Esophagus squamous epithelium (tissue), 5 donors: Measurements from ENCODE around the gene RDM1. TPM values are rescaled to one million over a fixed set of nuclear protein-coding genes. Genes with fewer than 3 reads are reported as not detected.

Source experiments
- DNase-seq: peaks from one replicate; lab custom pipeline; 2025; lab: John Stamatoyannopoulos, UW
- H3K27ac ChIP-seq, 4 donors: fragments of 200-600 bp; sonication (generic); one replicate each; pipeline ENCODE4 v1.5.1; 2016 to 2019; ENCODE audit warnings: mild to moderate bottlenecking in 1 of 4
- H3K27me3 ChIP-seq, 4 donors: fragments of 200-600 bp; sonication (generic); 1 replicate in 3 of 4; 2 replicates in 1 of 4; pipeline versions ENCODE4 v1.5.1 to v1.6.0; 2017 to 2021; ENCODE audit warnings: antibody characterized with exemption in 1 of 4
- H3K36me3 ChIP-seq, 3 donors: fragments of 200-600 bp; sonication (generic); one replicate each; pipeline ENCODE4 v1.5.1; 2016 to 2019
- H3K4me1 ChIP-seq, 3 donors: fragments of 200-600 bp; sonication (generic); one replicate each; pipeline ENCODE4 v1.5.1; 2017 to 2019
- H3K4me3 ChIP-seq, 4 donors: fragments of 200-600 bp; sonication (generic); 1 replicate in 3 of 4; 2 replicates in 1 of 4; pipeline ENCODE4 v1.5.1; 2016 to 2019; ENCODE audit warnings: mild to moderate bottlenecking in 2 of 4, moderate library complexity in 1 of 4
- H3K9me3 ChIP-seq, 3 donors: fragments of 200-600 bp; sonication (generic); one replicate each; pipeline ENCODE4 v1.5.1; 2016 to 2019
- CTCF ChIP-seq, 6 experiments: fragments of 450-650 bp in 4 of 6; fragments of 200-600 bp in 2 of 6; sonication (generic) in 2 of 6; IDR thresholded peaks; one replicate each; pipeline ENCODE4 v1.5.1; 2016 to 2019; ENCODE audit warnings: antibody characterized with exemption in 6 of 6, mild to moderate bottlenecking in 4 of 6, moderate library complexity in 4 of 6
- POLR2A ChIP-seq, 4 donors: fragments of 450-650 bp; IDR thresholded peaks; one replicate each; pipeline ENCODE4 v1.6.1; 2017; ENCODE audit warnings: antibody characterized with exemption in 4 of 4, mild to moderate bottlenecking in 4 of 4, moderate library complexity in 3 of 4
- WGBS, 2 donors: methylation state at CpG; one replicate each; pipeline ENCODE4 v1.1.5; 2018; 5-methylcytosine and 5-hydroxymethylcytosine counted together
- intact Hi-C: fragments of 100-400 bp; cut with DNase I; formaldehyde crosslinking; loops from one replicate; pipeline ENCODE4 v1.15.0; 2022
- small RNA-seq, 4 donors: library from RNA; depleted of rRNA; stranded (forward); fragments of <200 nt; gene quantifications; one replicate each; pipeline ENCODE3, GENCODE V24; 2016
- total RNA-seq, 4 donors: library from RNA; depleted of rRNA; stranded (reverse); fragments of >200 nt; gene quantifications; one replicate each; pipeline ENCODE4 v1.1.0, GENCODE V29; 2016
- donor health status: DM: yes; HTN: yes; CAD: no.

The RDM1 gene
- total RNA-seq, 4 donors from 2014 or later: 0.38 to 4.0 (median 0.45) TPM

- TF ChIP-seq POLR2A (IDR thresholded peaks at IDR 0.05): no peak
- no peak for TF ChIP-seq CTCF (IDR thresholded peaks at IDR 0.05)
- H3K9me3 ChIP-seq: no peaks in the 10 kb centered on the region
- H3K36me3 ChIP-seq: no peaks in the 10 kb centered on the region
- H3K4me3 ChIP-seq: no peak overlapping the region
- WGBS, 2 donors: 64 to 79% methylated on average over 6 to 8 of the region's 8 CpGs
- H3K27me3 ChIP-seq: no peaks in the 10 kb centered on the region
- intact Hi-C loops: no loop called here
- no peak for DNase-seq
- no peak overlapping the region for H3K27ac ChIP-seq
- peaks cover 0 to 4% (median 0%) of the 10 kb centered on the region in 3 donors for H3K4me1 ChIP-seq
Measured at GRCh38 chr17:35870906-35871819, 59.4 kb downstream of the RDM1 start.

GRCh38 chr17:35868737-35869136 is 61.8 kb downstream of the RDM1 start, which contains the start of gene HEATR9:
TSS of gene HEATR9 (minus strand) at chr17:35868891. CDS start at chr17:35868742, 149 bp downstream.
- Histone ChIP-seq H3K9me3 (no peaks in the 10 kb centered on the region), H3K27me3 (no peaks in the 10 kb centered on the region), H3K4me3 (no peak within 1 kb of the TSS), H3K36me3 (no peaks in the 10 kb centered on the region), H3K4me1 (peaks cover 0 to 8% (median 0%) of the 10 kb centered on the region in 3 donors), H3K27ac (no peak within 1 kb of the TSS)
- 83 to 86% methylated on average over 2 to 3 of the region's 3 CpGs for WGBS, 2 donors
- no peak for DNase-seq
- TF ChIP-seq CTCF (IDR thresholded peaks at IDR 0.05) (no peak), POLR2A (IDR thresholded peaks at IDR 0.05) (no peak)
- intact Hi-C loops: no loop called here

Small RNAs within 50 kb of the gene (small RNA-seq; reads per million reads assigned to genes)
- gene RF00100: 167 to 1,223 (median 825) reads per million in 4 donors

Other genes with a start within 250 kb of the RDM1 start
- 1 to 10 TPM in 2 of 4 donors, under 1 TPM in 2; 0.34 to 1.5 (median 0.89) TPM for gene RASL10B, start 199.1 kb downstream of the RDM1 start, total RNA-seq
- gene GAS2L2, start 177.5 kb downstream of the RDM1 start, total RNA-seq: not detected
- gene C17orf50, start 169.9 kb downstream of the RDM1 start, total RNA-seq: not detected
- gene MMP28, start 135.1 kb downstream of the RDM1 start, total RNA-seq: 10 to 100 TPM; 29.1 to 61.0 (median 35.2) TPM
- gene TAF15, start 121.3 kb downstream of the RDM1 start, total RNA-seq: 100 to 1,000 TPM in 1 of 4 donors, 10 to 100 TPM in 3; 48.7 to 111 (median 66.7) TPM
- under 1 TPM in 1 of 4 donors, not detected in 3; 0.15 TPM for gene HEATR9, start 61.9 kb downstream of the RDM1 start, total RNA-seq
- gene CCL5, start 50.4 kb downstream of the RDM1 start, total RNA-seq: 10 to 100 TPM in 1 of 4 donors, 1 to 10 TPM in 3; 1.5 to 25.2 (median 2.8) TPM
- not detected for gene LYZL6, start 12.9 kb upstream of the RDM1 start, total RNA-seq
- under 1 TPM in 1 of 4 donors, not detected in 3; 0.95 TPM for gene CCL16, start 50.7 kb upstream of the RDM1 start, total RNA-seq
- 10 to 100 TPM in 1 of 4 donors, 1 to 10 TPM in 3; 2.7 to 25.0 (median 5.6) TPM for gene CCL14, start 56.0 kb upstream of the RDM1 start, total RNA-seq
- gene CCL15, start 70.8 kb upstream of the RDM1 start, total RNA-seq: not detected
- gene CCL23, start 87.2 kb upstream of the RDM1 start, total RNA-seq: 10 to 100 TPM in 1 of 4 donors, 1 to 10 TPM in 3; 2.0 to 13.4 (median 3.4) TPM
- gene CCL18, start 133.5 kb upstream of the RDM1 start, total RNA-seq: 1 to 10 TPM in 1 of 4 donors, under 1 TPM in 2, not detected in 1; 0.76 to 2.8 (median 0.92) TPM
- under 1 TPM in 1 of 4 donors, not detected in 3; 0.68 TPM for gene CCL3, start 159.4 kb upstream of the RDM1 start, total RNA-seq
- gene CCL4, start 173.1 kb upstream of the RDM1 start, total RNA-seq: 1 to 10 TPM in 3 of 4 donors, under 1 TPM in 1; 0.56 to 3.2 (median 2.6) TPM
- gene TBC1D3B, start 245.9 kb upstream of the RDM1 start, total RNA-seq: 10 to 100 TPM in 1 of 4 donors, 1 to 10 TPM in 2, not detected in 1; 2.9 to 11.7 (median 9.4) TPM